ENCODE measurements around the gene TEX48. TPM values are rescaled to one million over a fixed set of nuclear protein-coding genes. Genes with fewer than 3 reads are reported as not detected.
A peak's percentile ranks its signal among the peaks of the same experiment; 100 is the strongest.

Gene TEX48
- not detected for polyA plus RNA-seq

GRCh38 chr9:114681594-114682332 is at the start of gene TEX48:
Gene TEX48, minus strand, starts transcription at chr9:114682192. Its CDS starts 10,469 bp downstream, at chr9:114671723.
- Mint-ChIP-seq H3K4me3 (no peak within 1 kb of the TSS), H3K27me3 (peaks cover 21% of the 10 kb centered on the region), H3K36me3 (no peaks in the 10 kb centered on the region), H3K27ac (no peak within 1 kb of the TSS), H3K9me3 (no peaks in the 10 kb centered on the region), H3K4me1 (peaks cover 0 to 9% (median 4%) of the 10 kb centered on the region in 3 donors)

GRCh38 chr9:114731701-114732100 is 49.7 kb upstream of the TEX48 start:
- Mint-ChIP-seq H3K36me3 (no peaks in the 10 kb centered on the region), H3K27ac (peak overlapping the region in 1 of 3 donors; percentile 71), H3K9me3 (peaks cover 0 to 7% (median 0%) of the 10 kb centered on the region in 3 donors), H3K4me3 (no peak overlapping the region), H3K27me3 (no peaks in the 10 kb centered on the region), H3K4me1 (peaks cover under 1 to 9% (median 1%) of the 10 kb centered on the region in 3 donors)

GRCh38 chr9:114729706-114730105 is 47.7 kb upstream of the TEX48 start:
- Mint-ChIP-seq H3K4me1 (peaks cover 10 to 20% (median 15%) of the 10 kb centered on the region in 3 donors), H3K4me3 (peak overlapping the region in 1 of 4 donors; percentile 9), H3K9me3 (peaks cover 0 to 7% (median 0%) of the 10 kb centered on the region in 3 donors), H3K27me3 (no peaks in the 10 kb centered on the region), H3K36me3 (no peaks in the 10 kb centered on the region), H3K27ac (no peak overlapping the region)

GRCh38 chr9:114725930-114726329 is 43.9 kb upstream of the TEX48 start:
- Mint-ChIP-seq H3K4me1 (peaks cover 10 to 27% (median 17%) of the 10 kb centered on the region in 3 donors), H3K9me3 (peaks cover 0 to 7% (median 4%) of the 10 kb centered on the region in 3 donors), H3K27ac (no peak overlapping the region), H3K4me3 (peak overlapping the region in 2 of 4 donors; percentile 30 to 86), H3K27me3 (peaks cover 5% of the 10 kb centered on the region), H3K36me3 (no peaks in the 10 kb centered on the region)

- Mint-ChIP-seq H3K4me3 (peak overlapping the region in 1 of 4 donors; percentile 73), H3K27ac (no peak overlapping the region), H3K4me1 (peaks cover 10 to 27% (median 17%) of the 10 kb centered on the region in 3 donors), H3K9me3 (peaks cover 0 to 7% (median 4%) of the 10 kb centered on the region in 3 donors), H3K36me3 (no peaks in the 10 kb centered on the region), H3K27me3 (peaks cover 5% of the 10 kb centered on the region)
These were observed 42.8 kb upstream of the TEX48 start for GRCh38 chr9:114724744-114725143.

GRCh38 chr9:114723931-114724330 is 41.9 kb upstream of the TEX48 start:
- Mint-ChIP-seq H3K36me3 (no peaks in the 10 kb centered on the region), H3K4me3 (no peak overlapping the region)

GRCh38 chr9:114722937-114723620 is 41.1 kb upstream of the TEX48 start:
- Mint-ChIP-seq H3K27me3 (peaks cover 17% of the 10 kb centered on the region), H3K27ac (peak overlapping the region in 1 of 3 donors; percentile 13), H3K9me3 (peaks cover 0 to 4% (median 0%) of the 10 kb centered on the region in 3 donors), H3K36me3 (no peaks in the 10 kb centered on the region), H3K4me3 (no peak overlapping the region), H3K4me1 (peaks cover 10 to 28% (median 21%) of the 10 kb centered on the region in 3 donors)

More at GRCh38 chr9:114723931-114724330, 41.9 kb upstream of the TEX48 start:
- H3K27me3 Mint-ChIP-seq: peaks cover 10% of the 10 kb centered on the region
- peaks cover 0 to 7% (median 4%) of the 10 kb centered on the region in 3 donors for H3K9me3 Mint-ChIP-seq
- peaks cover 10 to 27% (median 17%) of the 10 kb centered on the region in 3 donors for H3K4me1 Mint-ChIP-seq
- H3K27ac Mint-ChIP-seq: no peak overlapping the region

- Mint-ChIP-seq H3K27me3 (peaks cover 20% of the 10 kb centered on the region), H3K27ac (no peak overlapping the region), H3K4me3 (no peak overlapping the region), H3K4me1 (peaks cover 10 to 27% (median 21%) of the 10 kb centered on the region in 3 donors), H3K36me3 (no peaks in the 10 kb centered on the region), H3K9me3 (peaks cover 0 to 4% (median 0%) of the 10 kb centered on the region in 3 donors)
These were observed 40.2 kb upstream of the TEX48 start for GRCh38 chr9:114722081-114722621.

- peaks cover 9 to 28% (median 20%) of the 10 kb centered on the region in 3 donors for H3K4me1 Mint-ChIP-seq
- H3K9me3 Mint-ChIP-seq: peaks cover 0 to 4% (median 0%) of the 10 kb centered on the region in 3 donors
- H3K4me3 Mint-ChIP-seq: no peak overlapping the region
- H3K36me3 Mint-ChIP-seq: no peaks in the 10 kb centered on the region
- no peak overlapping the region for H3K27ac Mint-ChIP-seq
- peaks cover 24% of the 10 kb centered on the region for H3K27me3 Mint-ChIP-seq
These were observed 39.6 kb upstream of the TEX48 start for GRCh38 chr9:114721491-114722079.

GRCh38 chr9:114720086-114720676 is 38.2 kb upstream of the TEX48 start:
- no peaks in the 10 kb centered on the region for H3K36me3 Mint-ChIP-seq
- H3K4me3 Mint-ChIP-seq: no peak overlapping the region
- peaks cover 24% of the 10 kb centered on the region for H3K27me3 Mint-ChIP-seq
- H3K9me3 Mint-ChIP-seq: peaks cover 0 to 4% (median 0%) of the 10 kb centered on the region in 3 donors
- no peak overlapping the region for H3K27ac Mint-ChIP-seq
- peaks cover 0 to 16% (median 6%) of the 10 kb centered on the region in 3 donors for H3K4me1 Mint-ChIP-seq

GRCh38 chr9:114719290-114719689 is 37.3 kb upstream of the TEX48 start:
- H3K36me3 Mint-ChIP-seq: no peaks in the 10 kb centered on the region
- peaks cover 0 to 4% (median 0%) of the 10 kb centered on the region in 3 donors for H3K9me3 Mint-ChIP-seq
- H3K27ac Mint-ChIP-seq: no peak overlapping the region
- H3K27me3 Mint-ChIP-seq: peaks cover 24% of the 10 kb centered on the region
- H3K4me1 Mint-ChIP-seq: peaks cover 0 to 12% (median 6%) of the 10 kb centered on the region in 3 donors
- no peak overlapping the region for H3K4me3 Mint-ChIP-seq

- no peak overlapping the region for H3K27ac Mint-ChIP-seq
- H3K4me3 Mint-ChIP-seq: peak overlapping the region in 2 of 4 donors; percentile 19 to 28
- H3K4me1 Mint-ChIP-seq: peaks cover 0 to 12% (median 6%) of the 10 kb centered on the region in 3 donors
- peaks cover 0 to 6% (median 0%) of the 10 kb centered on the region in 3 donors for H3K9me3 Mint-ChIP-seq
- peaks cover 24% of the 10 kb centered on the region for H3K27me3 Mint-ChIP-seq
- no peaks in the 10 kb centered on the region for H3K36me3 Mint-ChIP-seq
These were observed 36.8 kb upstream of the TEX48 start for GRCh38 chr9:114718801-114719221.

- peak overlapping the region in 1 of 4 donors; percentile 5 for H3K4me3 Mint-ChIP-seq
These were observed 36.0 kb upstream of the TEX48 start for GRCh38 chr9:114717908-114718486.

GRCh38 chr9:114709636-114710035 is 27.6 kb upstream of the TEX48 start:
- Mint-ChIP-seq H3K36me3 (no peaks in the 10 kb centered on the region), H3K4me1 (no peaks in the 10 kb centered on the region), H3K27ac (no peak overlapping the region), H3K9me3 (peaks cover 0 to 2% (median 0%) of the 10 kb centered on the region in 3 donors), H3K4me3 (no peak overlapping the region), H3K27me3 (peaks cover 22% of the 10 kb centered on the region)

More at GRCh38 chr9:114717908-114718486, 36.0 kb upstream of the TEX48 start:
- no peak overlapping the region for H3K27ac Mint-ChIP-seq
- peaks cover 25% of the 10 kb centered on the region for H3K27me3 Mint-ChIP-seq
- peaks cover 0 to 6% (median 0%) of the 10 kb centered on the region in 3 donors for H3K9me3 Mint-ChIP-seq
- no peaks in the 10 kb centered on the region for H3K36me3 Mint-ChIP-seq
- H3K4me1 Mint-ChIP-seq: peaks cover 0 to 7% (median 4%) of the 10 kb centered on the region in 3 donors
